C4-2B (cell line): ENCODE data around the gene COL3A1.

Source experiments
- ZFX ChIP-seq: fragments of 450-650 bp; IDR thresholded peaks from 2 replicates; pipeline ENCODE4 v1.6.1; 2017
- TF ChIP-seq, protein P1 (sequence below): fragments of 450-650 bp; conservative IDR thresholded peaks from 2 replicates; pipeline ENCODE4 v1.5.1; 2017; ENCODE audit warnings: mild to moderate bottlenecking

DNA sequence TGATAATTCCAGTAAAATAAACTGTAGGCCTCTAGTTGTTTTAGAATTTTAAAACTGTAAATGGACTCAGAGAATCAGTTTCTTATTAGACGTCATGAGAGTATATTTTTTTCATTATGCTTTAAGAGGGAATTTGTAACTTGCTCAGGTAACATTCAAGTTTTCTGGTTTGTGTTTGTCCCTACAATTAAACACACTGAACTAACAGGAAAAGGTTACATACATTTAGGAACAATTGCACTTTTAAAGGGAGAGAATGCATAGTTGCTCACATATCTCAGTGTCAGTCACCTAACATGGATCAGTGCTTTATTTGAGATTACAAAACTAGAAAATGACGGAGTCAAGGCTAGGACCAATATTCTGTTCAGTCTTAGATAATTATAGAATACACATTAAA, 3.1 kb downstream of the COL3A1 start:
- TF ChIP-seq, protein P1, sequence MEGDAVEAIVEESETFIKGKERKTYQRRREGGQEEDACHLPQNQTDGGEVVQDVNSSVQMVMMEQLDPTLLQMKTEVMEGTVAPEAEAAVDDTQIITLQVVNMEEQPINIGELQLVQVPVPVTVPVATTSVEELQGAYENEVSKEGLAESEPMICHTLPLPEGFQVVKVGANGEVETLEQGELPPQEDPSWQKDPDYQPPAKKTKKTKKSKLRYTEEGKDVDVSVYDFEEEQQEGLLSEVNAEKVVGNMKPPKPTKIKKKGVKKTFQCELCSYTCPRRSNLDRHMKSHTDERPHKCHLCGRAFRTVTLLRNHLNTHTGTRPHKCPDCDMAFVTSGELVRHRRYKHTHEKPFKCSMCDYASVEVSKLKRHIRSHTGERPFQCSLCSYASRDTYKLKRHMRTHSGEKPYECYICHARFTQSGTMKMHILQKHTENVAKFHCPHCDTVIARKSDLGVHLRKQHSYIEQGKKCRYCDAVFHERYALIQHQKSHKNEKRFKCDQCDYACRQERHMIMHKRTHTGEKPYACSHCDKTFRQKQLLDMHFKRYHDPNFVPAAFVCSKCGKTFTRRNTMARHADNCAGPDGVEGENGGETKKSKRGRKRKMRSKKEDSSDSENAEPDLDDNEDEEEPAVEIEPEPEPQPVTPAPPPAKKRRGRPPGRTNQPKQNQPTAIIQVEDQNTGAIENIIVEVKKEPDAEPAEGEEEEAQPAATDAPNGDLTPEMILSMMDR: no peak
- no peak for TF ChIP-seq ZFX
